GM06990 (cell line): Measurements from ENCODE around the gene TUBAL3.
"Not testable (repeated sequence)": the region's sequence is repeated elsewhere in the genome, so short reads cannot be mapped to it uniquely, and the experiment has no call there.

Source experiments
- DNase-seq: peaks from one replicate; pipeline ENCODE4 v3.0.0-alpha.2; 2011; ENCODE audit not compliant: insufficient read length; ENCODE audit errors: extremely low read depth
- H3K27me3 ChIP-seq: replicated peaks from 2 replicates; pipeline ENCODE4 v1.6.0; 2011; ENCODE audit warnings: low read length; ENCODE audit not compliant: control insufficient read depth, insufficient read depth
- H3K36me3 ChIP-seq: 2 replicates; pipeline ENCODE4 v1.5.1; 2011; ENCODE audit warnings: low read length; ENCODE audit not compliant: control insufficient read depth, insufficient read depth
- H3K4me3 ChIP-seq: replicated peaks from 2 replicates; pipeline ENCODE4 v1.5.1; 2011; ENCODE audit warnings: low read depth, mild to moderate bottlenecking, control low read depth, low read length
- CTCF ChIP-seq: IDR thresholded peaks from 2 replicates; pipeline ENCODE4 v1.5.1; 2011; ENCODE audit warnings: low read length, control low read depth, mild to moderate bottlenecking, inconsistent platforms; ENCODE audit not compliant: insufficient read depth, poor library complexity, severe bottlenecking

TUBAL3 gene

GRCh38 chr10:5385224-5385623 is 19.4 kb downstream of the TUBAL3 start:
- no peak for TF ChIP-seq CTCF
- Histone ChIP-seq H3K4me3 (no peak overlapping the region), H3K27me3 (no peaks in the 10 kb centered on the region), H3K36me3 (no peaks in the 10 kb centered on the region)
- no peak for DNase-seq

GRCh38 chr10:5381187-5381586 is 23.4 kb downstream of the TUBAL3 start:
- no peaks in the 10 kb centered on the region for H3K27me3 ChIP-seq
- DNase-seq = no peak
- H3K4me3 ChIP-seq = no peak overlapping the region
- TF ChIP-seq CTCF = no peak
- no peaks in the 10 kb centered on the region for H3K36me3 ChIP-seq

- H3K4me3 ChIP-seq, DNase-seq, H3K27me3 ChIP-seq, H3K36me3 ChIP-seq: not testable (repeated sequence)
Observed at GRCh38 chr10:5380395-5380794, 24.2 kb downstream of the TUBAL3 start.

- not testable (repeated sequence) for DNase-seq, H3K27me3 ChIP-seq, H3K36me3 ChIP-seq, H3K4me3 ChIP-seq
Observed at GRCh38 chr10:5379202-5379601, 25.4 kb downstream of the TUBAL3 start.

- Histone ChIP-seq H3K36me3 (no peaks in the 10 kb centered on the region), H3K4me3 (no peak overlapping the region), H3K27me3 (no peaks in the 10 kb centered on the region)
- TF ChIP-seq CTCF = no peak
- DNase-seq = no peak
Observed at GRCh38 chr10:5376450-5376849, 28.2 kb downstream of the TUBAL3 start.

GRCh38 chr10:5373891-5374611 is 30.6 kb downstream of the TUBAL3 start:
- no peak overlapping the region for H3K4me3 ChIP-seq
- H3K27me3 ChIP-seq = no peaks in the 10 kb centered on the region
- DNase-seq = no peak
- TF ChIP-seq CTCF = no peak
- H3K36me3 ChIP-seq = no peaks in the 10 kb centered on the region

GRCh38 chr10:5373307-5373706 is 31.3 kb downstream of the TUBAL3 start:
- no peak for TF ChIP-seq CTCF
- no peak for DNase-seq
- Histone ChIP-seq H3K36me3 (no peaks in the 10 kb centered on the region), H3K4me3 (no peak overlapping the region), H3K27me3 (no peaks in the 10 kb centered on the region)
